Kidney (tissue), 14 donors: Measurements from ENCODE around the gene ARL8A. TPM values are rescaled to one million over a fixed set of nuclear protein-coding genes. Genes with fewer than 3 reads are reported as not detected.

Source experiments
- DNase-seq, 5 donors: peaks; one replicate each; pipeline ENCODE4 v3.0.0-alpha.2; 2013 to 2020
- FAIRE-seq: peaks from 2 replicates; lab custom pipeline; 2012; peaks lifted over from hg19 to GRCh38; lab: Jason Lieb, UNC
- H3K27ac ChIP-seq, 2 donors: one replicate each; pipeline ENCODE4 v1.7.0; 2013; ENCODE audit warnings: low read depth in 2 of 2, low read length in 2 of 2, inconsistent platforms in 1 of 2
- H3K27me3 ChIP-seq: one replicate; pipeline ENCODE4 v1.7.1; 2013; ENCODE audit warnings: low read length, inconsistent platforms; ENCODE audit not compliant: control insufficient read depth, insufficient read depth
- H3K36me3 ChIP-seq, 3 donors: one replicate each; pipeline versions ENCODE4 v1.7.0 to v1.7.1; 2013; ENCODE audit warnings: low read length in 3 of 3, control low read depth in 1 of 3, inconsistent platforms in 1 of 3; ENCODE audit not compliant: insufficient read depth in 3 of 3, control insufficient read depth in 2 of 3
- H3K4me1 ChIP-seq, 3 donors: one replicate each; pipeline versions ENCODE4 v1.7.0 to v1.7.1; 2013; ENCODE audit warnings: low read length in 3 of 3, inconsistent platforms in 1 of 3, low read depth in 1 of 3; ENCODE audit not compliant: control insufficient read depth in 2 of 3, insufficient read depth in 2 of 3
- H3K4me3 ChIP-seq, 3 donors: one replicate each; pipeline versions ENCODE4 v1.7.0 to v1.8.1; 2013; ENCODE audit warnings: low read length in 3 of 3, control low read depth in 1 of 3, inconsistent platforms in 1 of 3
- H3K9ac ChIP-seq, 3 donors: one replicate each; pipeline versions ENCODE4 v1.7.0 to v1.7.1; 2013; ENCODE audit warnings: low read length in 3 of 3, control low read depth in 1 of 3, inconsistent platforms in 1 of 3
- H3K9me3 ChIP-seq, 3 donors: one replicate each; pipeline versions ENCODE4 v1.7.0 to v1.7.1; 2013; ENCODE audit warnings: low read length in 3 of 3, control low read depth in 1 of 3, inconsistent platforms in 1 of 3; ENCODE audit not compliant: control insufficient read depth in 2 of 3, insufficient read depth in 1 of 3
- intact Hi-C: fragments of 100-400 bp; cut with DNase I; formaldehyde crosslinking; loops from one replicate; pipeline ENCODE4 v1.11.1; 2022
- polyA plus RNA-seq: library from polyadenylated mRNA; stranded (reverse); fragments of 350-450 nt; fragmentation: Illumina TruSeq; extraction: RNeasy Lipid Tissue Mini Kit (QIAGEN cat#74804); gene quantifications from one replicate; pipeline ENCODE4 v1.2.3, GENCODE V29; 2014; ENCODE audit warnings: low read depth, low replicate concordance; ENCODE audit not compliant: insufficient read depth
- total RNA-seq: library from RNA; stranded (reverse); fragmentation: NEBNext Ultra II Directional; extraction: Animal tissue kit (Norgen Biotek cat#: 25700); gene quantifications from one replicate; pipeline ENCODE4 v1.2.1, GENCODE V29; 2021
- TF ChIP-seq, protein P1 (sequence below): IDR thresholded peaks from 3 replicates; pipeline ENCODE4 v1.5.1; 2012; ENCODE audit warnings: mild to moderate bottlenecking, moderate library complexity, borderline replicate concordance; ENCODE audit not compliant: insufficient read depth; ENCODE audit errors: extremely low read depth
- donor health status: control.
- donor health status: control.
- donor health status: control.
- donor health status: control.
- donor health status: control.
- donor health status: DM: yes; HTN: yes; CAD: no.
- donor health status: Normal renal cell carcinoma (clear cell type).

The ARL8A gene
- total and polyA plus RNA-seq, 2 donors from 2014 or later: 60.8 to 72.2 TPM

DNA sequence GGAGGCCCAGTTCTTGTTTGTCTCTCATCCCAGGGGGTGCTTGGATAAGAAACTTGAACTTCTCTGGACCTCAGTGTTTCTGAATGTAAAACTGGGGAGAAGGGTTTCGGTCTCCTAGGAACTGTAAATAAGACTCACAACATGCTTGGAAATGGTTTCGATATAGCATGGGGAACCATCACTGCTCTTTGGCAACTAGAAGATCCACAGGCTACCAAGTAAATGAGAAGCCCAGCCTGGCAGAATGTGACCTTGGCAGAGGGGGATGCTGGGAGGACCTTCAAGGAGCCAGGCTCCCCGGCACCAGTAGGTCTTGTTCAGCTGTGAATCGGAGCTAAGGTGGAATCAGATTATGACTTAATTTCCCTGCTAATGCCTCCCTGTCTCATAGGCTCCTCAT, 3.7 kb downstream of the ARL8A start:
- Histone ChIP-seq H3K9ac (no peak overlapping the region), H3K27me3 (no peaks in the 10 kb centered on the region), H3K4me1 (peaks cover 0 to 14% (median 7%) of the 10 kb centered on the region in 3 donors), H3K27ac (no peak overlapping the region), H3K4me3 (no peak overlapping the region), H3K9me3 (no peaks in the 10 kb centered on the region), H3K36me3 (peaks cover 0 to 5% (median under 1%) of the 10 kb centered on the region in 3 donors)
- FAIRE-seq (no peak), DNase-seq (no peak)
- TF ChIP-seq, protein P1, sequence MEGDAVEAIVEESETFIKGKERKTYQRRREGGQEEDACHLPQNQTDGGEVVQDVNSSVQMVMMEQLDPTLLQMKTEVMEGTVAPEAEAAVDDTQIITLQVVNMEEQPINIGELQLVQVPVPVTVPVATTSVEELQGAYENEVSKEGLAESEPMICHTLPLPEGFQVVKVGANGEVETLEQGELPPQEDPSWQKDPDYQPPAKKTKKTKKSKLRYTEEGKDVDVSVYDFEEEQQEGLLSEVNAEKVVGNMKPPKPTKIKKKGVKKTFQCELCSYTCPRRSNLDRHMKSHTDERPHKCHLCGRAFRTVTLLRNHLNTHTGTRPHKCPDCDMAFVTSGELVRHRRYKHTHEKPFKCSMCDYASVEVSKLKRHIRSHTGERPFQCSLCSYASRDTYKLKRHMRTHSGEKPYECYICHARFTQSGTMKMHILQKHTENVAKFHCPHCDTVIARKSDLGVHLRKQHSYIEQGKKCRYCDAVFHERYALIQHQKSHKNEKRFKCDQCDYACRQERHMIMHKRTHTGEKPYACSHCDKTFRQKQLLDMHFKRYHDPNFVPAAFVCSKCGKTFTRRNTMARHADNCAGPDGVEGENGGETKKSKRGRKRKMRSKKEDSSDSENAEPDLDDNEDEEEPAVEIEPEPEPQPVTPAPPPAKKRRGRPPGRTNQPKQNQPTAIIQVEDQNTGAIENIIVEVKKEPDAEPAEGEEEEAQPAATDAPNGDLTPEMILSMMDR: no peak
- intact Hi-C loops: no loop called here

DNA sequence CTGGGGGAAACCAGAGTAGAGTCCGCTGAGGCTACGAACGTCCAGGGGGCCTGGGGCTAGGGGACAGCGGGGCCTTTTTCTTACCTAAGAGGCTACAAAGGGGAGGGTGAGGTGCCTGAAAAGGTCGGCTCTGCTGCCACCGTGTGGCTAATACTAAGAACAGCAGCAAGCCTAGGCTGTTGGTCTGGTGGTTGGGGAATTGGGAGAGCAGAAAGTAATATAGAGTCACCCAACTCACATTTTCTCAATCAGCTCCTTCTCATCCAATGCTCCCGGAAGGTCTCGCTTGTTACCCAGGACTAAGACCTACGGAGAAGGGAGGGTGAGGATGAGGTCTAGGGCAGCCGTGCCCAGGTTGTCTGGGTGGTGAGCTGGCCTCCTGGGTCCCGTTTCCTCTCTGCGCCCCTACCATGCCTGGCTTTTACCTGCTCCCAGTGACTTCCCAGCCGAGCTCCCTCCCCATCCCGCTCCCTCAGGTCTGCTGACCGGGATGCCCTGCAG, 9.3 kb downstream of the ARL8A start:
- H3K27ac ChIP-seq: no peak overlapping the region
- no peaks in the 10 kb centered on the region for H3K27me3 ChIP-seq
- intact Hi-C loops: no loop called here
- no peak overlapping the region for H3K4me3 ChIP-seq
- peak; percentile 66 to 81 (median 74) for DNase-seq
- H3K36me3 ChIP-seq: peaks cover 5 to 25% (median 15%) of the 10 kb centered on the region in 3 donors
- H3K9ac ChIP-seq: no peak overlapping the region
- TF ChIP-seq, protein P1: peak; percentile 94
- H3K9me3 ChIP-seq: no peaks in the 10 kb centered on the region
- H3K4me1 ChIP-seq: peaks cover 0 to 18% (median 17%) of the 10 kb centered on the region in 3 donors
- FAIRE-seq: no peak

DNA sequence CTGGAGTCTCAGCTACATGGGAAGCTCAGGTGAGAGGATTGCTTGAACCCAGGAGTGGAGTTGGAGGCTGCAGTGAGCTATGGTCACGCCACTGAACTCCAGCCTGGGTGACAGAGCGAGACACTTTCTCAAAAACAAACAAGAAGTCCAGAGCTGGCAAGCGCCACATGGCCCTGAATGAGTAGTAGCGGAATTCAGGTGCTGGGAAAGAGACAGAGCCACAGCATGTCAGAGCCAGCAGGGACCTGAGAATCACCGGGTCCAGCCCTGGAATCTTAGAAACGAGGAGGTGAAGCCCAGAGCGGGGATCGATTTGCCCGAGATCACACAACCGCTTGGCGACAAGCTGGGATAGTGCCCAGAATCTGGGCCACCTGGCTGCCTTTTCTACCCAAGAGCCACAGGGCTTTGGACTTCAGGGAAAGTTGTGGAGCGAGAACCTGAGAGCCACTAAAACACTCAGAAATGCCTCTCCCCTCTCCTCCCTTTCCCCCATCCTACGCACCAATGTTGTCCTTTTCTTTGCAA, 9.8 kb downstream of the ARL8A start:
- FAIRE-seq (no peak), DNase-seq (peak in 1 of 5 donors; percentile 62)
- Histone ChIP-seq H3K4me3 (no peak overlapping the region), H3K4me1 (peaks cover 0 to 18% (median 17%) of the 10 kb centered on the region in 3 donors), H3K27ac (no peak overlapping the region), H3K9me3 (no peaks in the 10 kb centered on the region), H3K9ac (no peak overlapping the region), H3K36me3 (peaks cover 5 to 25% (median 15%) of the 10 kb centered on the region in 3 donors), H3K27me3 (no peaks in the 10 kb centered on the region)
- TF ChIP-seq, protein P1: no peak
- intact Hi-C loops: loop anchor here (5.0 kb wide), 1 partner anchor 132 kb away; no protein-coding TSS in a partner anchor
